Measurements from ENCODE around the gene GBA2.

DNA sequence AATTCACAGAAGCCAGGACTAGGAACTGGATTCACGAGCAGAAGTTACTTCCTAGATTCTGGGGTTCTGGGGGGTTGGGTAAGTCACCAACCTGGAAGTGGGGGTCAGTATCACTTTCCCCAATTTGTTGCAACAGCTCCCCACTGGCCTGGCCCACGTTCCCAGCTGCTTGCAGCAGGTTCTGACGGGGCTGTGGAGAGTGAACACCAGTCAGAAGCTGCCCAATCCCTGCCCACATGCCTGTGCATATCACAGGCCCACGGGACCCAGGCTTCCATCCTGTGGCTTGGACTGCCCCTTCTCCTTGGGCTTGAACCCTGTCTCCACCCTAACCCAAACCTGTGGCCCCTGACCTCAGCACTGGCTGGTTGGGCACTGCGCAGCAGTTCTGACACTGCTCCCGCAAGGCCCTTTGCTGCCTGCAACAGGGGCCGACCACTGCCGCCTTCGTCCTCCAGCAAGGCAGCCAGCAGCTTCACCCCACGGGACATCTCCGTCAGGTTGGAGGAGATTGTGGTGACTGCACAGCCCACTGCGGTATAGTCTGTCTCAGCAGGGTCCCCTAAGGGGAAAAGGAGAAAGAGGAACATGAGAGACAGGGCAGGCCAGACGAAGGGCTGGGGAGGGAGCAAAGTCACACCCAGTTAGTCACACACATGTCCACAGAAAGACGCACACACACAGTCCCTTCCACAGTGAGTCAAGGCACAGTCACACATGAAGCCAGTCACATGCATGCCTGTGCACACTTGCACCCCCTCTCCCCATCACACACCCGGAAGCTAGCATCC, 30.1 kb downstream of the GBA2 start:
- TF ChIP-seq TCF12 (IDR thresholded peaks at IDR 0.05; ENCODE audit: low read depth): no peak
- TF ChIP-seq EP300 (IDR thresholded peaks at IDR 0.05; ENCODE audit: borderline replicate concordance): no peak
